ENCODE measurements around the gene ESRRG. TPM values are rescaled to one million over a fixed set of nuclear protein-coding genes. Genes with fewer than 3 reads are reported as not detected.

The ESRRG gene
- total and polyA plus RNA-seq, 7 donors: under 0.01 to 0.71 (median 0.33) TPM

GRCh38 chr1:216553766-216554165, 169.5 kb downstream of the ESRRG start:
- 89% methylated on average over 3 of the region's 3 CpGs for WGBS, 2 donors
- no peaks in the 10 kb centered on the region for H3K36me3 ChIP-seq

GRCh38 chr1:216553040-216553439, 170.2 kb downstream of the ESRRG start:
- 53 to 62% methylated on average over 1 of the region's 1 CpG for WGBS, 2 donors
- H3K36me3 ChIP-seq: no peaks in the 10 kb centered on the region
- H3K27ac ChIP-seq: no peak overlapping the region
- no peak for DNase-seq
- H3K27me3 ChIP-seq: no peaks in the 10 kb centered on the region
- no peaks in the 10 kb centered on the region for H3K9me3 ChIP-seq
- H3K4me3 ChIP-seq: no peak overlapping the region
- TF ChIP-seq POLR2AphosphoS5 (IDR thresholded peaks at IDR 0.05): no peak
- TF ChIP-seq EP300 (IDR thresholded peaks at IDR 0.05): no peak
- TF ChIP-seq POLR2A (IDR thresholded peaks at IDR 0.05): no peak
- TF ChIP-seq CTCF (IDR thresholded peaks at IDR 0.05): no peak
- intact Hi-C loops (cut with DNase I): no loop called here
- no peaks in the 10 kb centered on the region for H3K4me1 ChIP-seq

More at GRCh38 chr1:216553766-216554165, 169.5 kb downstream of the ESRRG start:
- intact Hi-C loops (cut with DNase I): no loop called here
- Histone ChIP-seq H3K9me3 (no peaks in the 10 kb centered on the region), H3K4me1 (no peaks in the 10 kb centered on the region), H3K27me3 (no peaks in the 10 kb centered on the region), H3K27ac (no peak overlapping the region), H3K4me3 (no peak overlapping the region)
- no peak for DNase-seq
- TF ChIP-seq EP300 (IDR thresholded peaks at IDR 0.05) (no peak), POLR2A (IDR thresholded peaks at IDR 0.05) (no peak), POLR2AphosphoS5 (IDR thresholded peaks at IDR 0.05) (no peak), CTCF (IDR thresholded peaks at IDR 0.05) (no peak)

GRCh38 chr1:216549796-216550195, 173.4 kb downstream of the ESRRG start:
- TF ChIP-seq CTCF (IDR thresholded peaks at IDR 0.05): no peak
- TF ChIP-seq POLR2AphosphoS5 (IDR thresholded peaks at IDR 0.05): no peak
- no peak for TF ChIP-seq EP300 (IDR thresholded peaks at IDR 0.05)
- no peak for TF ChIP-seq POLR2A (IDR thresholded peaks at IDR 0.05)
- WGBS, 2 donors: 65 to 86% methylated on average over 4 of the region's 4 CpGs

GRCh38 chr1:216542741-216543140, 180.5 kb downstream of the ESRRG start:
- WGBS, 2 donors: 59 to 69% methylated on average over 2 of the region's 2 CpGs

More at GRCh38 chr1:216549796-216550195, 173.4 kb downstream of the ESRRG start:
- Histone ChIP-seq H3K27me3 (no peaks in the 10 kb centered on the region), H3K36me3 (no peaks in the 10 kb centered on the region), H3K27ac (no peak overlapping the region), H3K4me3 (no peak overlapping the region), H3K9me3 (no peaks in the 10 kb centered on the region), H3K4me1 (no peaks in the 10 kb centered on the region)
- no peak for DNase-seq
- intact Hi-C loops (cut with DNase I): no loop called here

GRCh38 chr1:216542263-216542662, 181.0 kb downstream of the ESRRG start:
- intact Hi-C loops (cut with DNase I): no loop called here
- no peak for DNase-seq
- Histone ChIP-seq H3K27me3 (no peaks in the 10 kb centered on the region), H3K9me3 (no peaks in the 10 kb centered on the region), H3K4me1 (no peaks in the 10 kb centered on the region), H3K27ac (no peak overlapping the region), H3K36me3 (no peaks in the 10 kb centered on the region), H3K4me3 (no peak overlapping the region)
- WGBS, 2 donors: 83 to 84% methylated on average over 1 of the region's 1 CpG
- TF ChIP-seq POLR2AphosphoS5 (IDR thresholded peaks at IDR 0.05) (no peak), EP300 (IDR thresholded peaks at IDR 0.05) (no peak), POLR2A (IDR thresholded peaks at IDR 0.05) (no peak), CTCF (IDR thresholded peaks at IDR 0.05) (no peak)

More at GRCh38 chr1:216542741-216543140, 180.5 kb downstream of the ESRRG start:
- no peak overlapping the region for H3K4me3 ChIP-seq
- no peaks in the 10 kb centered on the region for H3K9me3 ChIP-seq
- no peak for DNase-seq
- no peak for TF ChIP-seq EP300 (IDR thresholded peaks at IDR 0.05)
- H3K27me3 ChIP-seq: no peaks in the 10 kb centered on the region
- H3K27ac ChIP-seq: no peak overlapping the region
- H3K36me3 ChIP-seq: no peaks in the 10 kb centered on the region
- H3K4me1 ChIP-seq: no peaks in the 10 kb centered on the region
- intact Hi-C loops (cut with DNase I): no loop called here
